DMS 273 (cell line): ENCODE measurements around the gene IQSEC1.
A peak's percentile ranks its signal among the peaks of the same experiment; 100 is the strongest.
"Not testable (repeated sequence)": the region's sequence is repeated elsewhere in the genome, so short reads cannot be mapped to it uniquely, and the experiment has no call there.

Experiments used
- DNase-seq: peaks from one replicate; lab custom pipeline; 2025; ENCODE audit not compliant: unreplicated experiment; lab: John Stamatoyannopoulos, UW

Gene IQSEC1

GRCh38 chr3:12882336-12883310 is 190.6 kb downstream of the IQSEC1 start:
- DNase-seq, result no peak

GRCh38 chr3:12881858-12882257 is 191.4 kb downstream of the IQSEC1 start:
- not testable (repeated sequence) for DNase-seq

- no peak for DNase-seq
These were observed 193.9 kb downstream of the IQSEC1 start for GRCh38 chr3:12879191-12879815.

GRCh38 chr3:12878758-12879157 is 194.5 kb downstream of the IQSEC1 start:
- not testable (repeated sequence) for DNase-seq

- no peak for DNase-seq
These were observed 195.1 kb downstream of the IQSEC1 start for GRCh38 chr3:12878141-12878574.

GRCh38 chr3:12877040-12877439 is 196.2 kb downstream of the IQSEC1 start:
- DNase-seq, result no peak

GRCh38 chr3:12875857-12876836 is 197.1 kb downstream of the IQSEC1 start:
- DNase-seq, result no peak

GRCh38 chr3:12871404-12871983 is 201.7 kb downstream of the IQSEC1 start:
- DNase-seq, result no peak

- no peak for DNase-seq
These were observed 202.3 kb downstream of the IQSEC1 start for GRCh38 chr3:12870942-12871341.

GRCh38 chr3:12869035-12869621 is 204.1 kb downstream of the IQSEC1 start:
- DNase-seq, result peak; percentile 33

GRCh38 chr3:12868039-12869034 is 204.9 kb downstream of the IQSEC1 start:
- peak; percentile 88 for DNase-seq

- no peak for DNase-seq
These were observed 206.4 kb downstream of the IQSEC1 start for GRCh38 chr3:12866836-12867235.

GRCh38 chr3:12865271-12865670 is 208.0 kb downstream of the IQSEC1 start:
- no peak for DNase-seq

- DNase-seq, result no peak
These were observed 210.8 kb downstream of the IQSEC1 start for GRCh38 chr3:12862387-12862786.

GRCh38 chr3:12861611-12862010 is 211.6 kb downstream of the IQSEC1 start:
- DNase-seq, result no peak

- no peak for DNase-seq
These were observed 213.4 kb downstream of the IQSEC1 start for GRCh38 chr3:12859840-12860239.

GRCh38 chr3:12856626-12857025 is 216.6 kb downstream of the IQSEC1 start:
- DNase-seq, result no peak

GRCh38 chr3:12854565-12854964 is 218.7 kb downstream of the IQSEC1 start:
- no peak for DNase-seq

- DNase-seq, result not testable (repeated sequence)
These were observed 219.4 kb downstream of the IQSEC1 start for GRCh38 chr3:12853847-12854246.
